ENCODE data around the gene POMZP3.
"Not testable (repeated sequence)": the region's sequence is repeated elsewhere in the genome, so short reads cannot be mapped to it uniquely, and the experiment has no call there.

Gene POMZP3

DNA sequence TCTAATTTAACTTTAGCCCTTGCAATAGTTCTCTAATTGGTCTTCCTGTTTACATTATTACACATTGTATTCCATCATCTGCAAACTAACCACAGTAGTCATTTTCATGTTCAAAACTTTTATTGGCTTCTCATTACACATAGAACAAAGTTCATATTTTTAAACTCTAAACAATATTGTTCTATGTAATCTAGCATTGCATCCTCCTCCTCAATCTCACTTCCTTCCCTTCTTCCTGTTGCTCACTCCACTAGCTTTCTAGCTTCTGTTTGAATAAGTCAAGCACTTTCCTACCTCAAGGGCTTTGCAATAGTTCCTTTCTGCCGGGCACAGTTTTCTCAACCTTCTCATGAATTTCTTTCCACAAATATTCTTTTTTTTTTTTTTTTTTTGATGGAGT, 38.5 kb downstream of the POMZP3 start:
- DNase-seq (ENCODE audit: low read depth, low spot score): not testable (repeated sequence)

- not testable (repeated sequence) for DNase-seq (ENCODE audit: low read depth, low spot score)
Observed at GRCh38 chr7:76586585-76587315, 40.3 kb downstream of the POMZP3 start.

- not testable (repeated sequence) for DNase-seq (ENCODE audit: low read depth, low spot score)
Observed at GRCh38 chr7:76583636-76584281, 43.3 kb downstream of the POMZP3 start.

- DNase-seq (ENCODE audit: low read depth, low spot score): not testable (repeated sequence)
Observed at GRCh38 chr7:76582848-76583631, 44.0 kb downstream of the POMZP3 start.

GRCh38 chr7:76575919-76576655, 51.0 kb downstream of the POMZP3 start:
- not testable (repeated sequence) for DNase-seq (ENCODE audit: low read depth, low spot score)

DNA sequence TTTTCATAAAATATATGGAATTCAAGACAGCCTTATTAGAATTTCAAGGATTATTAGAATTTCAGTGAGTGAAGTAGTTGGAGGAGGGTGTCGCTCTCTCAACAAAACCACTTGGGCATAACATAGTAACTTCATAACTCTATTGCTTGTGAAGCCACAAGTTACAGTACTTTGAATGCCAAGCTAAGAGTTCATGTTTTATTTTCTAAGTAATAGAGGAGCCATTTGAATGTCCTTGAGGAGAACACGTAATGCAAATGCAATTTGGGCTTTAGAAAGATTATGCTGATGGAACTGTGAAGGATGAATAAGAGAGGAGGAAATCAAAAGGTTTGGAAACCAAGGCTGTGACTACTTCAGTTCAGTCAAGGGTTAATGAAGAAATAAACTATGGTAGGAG, 51.6 kb downstream of the POMZP3 start:
- not testable (repeated sequence) for DNase-seq (ENCODE audit: low read depth, low spot score)

DNA sequence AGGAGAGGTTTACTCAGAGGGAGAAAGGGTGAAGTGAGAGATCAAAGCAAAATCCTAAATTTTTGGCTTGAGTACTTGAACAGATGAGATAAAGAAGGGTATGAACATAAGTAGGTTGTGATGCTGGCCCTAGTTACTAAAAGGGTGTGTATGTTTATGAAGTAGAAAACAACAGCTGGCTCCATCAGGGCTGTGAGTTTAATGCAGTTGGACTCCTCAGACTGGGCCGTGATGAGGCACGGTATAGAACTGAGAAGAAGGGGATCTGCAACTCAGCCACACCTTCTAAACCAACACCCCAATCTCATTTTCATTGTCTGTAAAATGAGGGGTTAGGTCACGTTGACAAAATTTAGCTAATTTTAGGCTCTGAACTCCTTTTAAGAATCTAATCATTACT, 54.8 kb downstream of the POMZP3 start:
- not testable (repeated sequence) for DNase-seq (ENCODE audit: low read depth, low spot score)

DNA sequence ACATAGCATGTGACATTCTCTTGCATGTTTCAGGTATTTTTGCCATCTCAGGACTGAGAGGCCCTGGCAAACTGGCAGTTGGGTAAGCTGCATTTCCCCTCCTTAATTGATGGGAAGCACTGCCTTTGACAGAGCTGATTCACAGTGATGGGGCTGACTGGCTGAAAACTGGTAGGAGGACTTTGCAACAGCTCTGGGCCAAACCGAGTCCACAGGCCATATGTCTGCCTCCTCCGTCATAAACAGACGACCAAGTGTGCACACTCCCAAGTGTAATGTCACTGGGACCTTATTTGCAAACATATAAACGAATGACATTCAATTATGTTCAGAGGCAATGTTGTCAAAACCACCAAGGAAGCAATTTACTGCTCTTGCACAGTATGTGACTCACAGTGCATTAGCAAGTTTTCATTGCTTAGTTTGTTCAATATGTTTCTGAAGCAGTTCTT, 56.7 kb downstream of the POMZP3 start:
- DNase-seq (ENCODE audit: low read depth, low spot score): not testable (repeated sequence)

DNA sequence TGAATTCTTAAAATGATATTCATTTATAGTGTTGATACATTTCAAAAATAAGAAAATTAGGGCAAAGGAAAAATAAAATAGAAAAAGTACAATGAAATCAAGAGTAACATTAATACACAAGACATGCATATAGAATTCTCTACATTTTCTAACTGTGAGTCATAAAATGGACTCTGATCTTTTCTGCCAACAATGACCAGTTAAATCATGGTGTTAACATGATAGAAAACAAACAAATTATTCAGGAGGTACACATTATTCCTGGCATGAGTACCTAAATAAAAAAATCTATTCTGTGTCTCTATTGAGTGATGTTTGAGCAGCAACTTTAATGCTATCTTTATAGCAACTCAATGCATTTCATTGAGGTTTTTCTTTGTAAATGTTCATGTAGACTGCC, 58.3 kb downstream of the POMZP3 start:
- DNase-seq (ENCODE audit: low read depth, low spot score): not testable (repeated sequence)

- not testable (repeated sequence) for DNase-seq (ENCODE audit: low read depth, low spot score)
Observed at GRCh38 chr7:76567753-76568152, 59.3 kb downstream of the POMZP3 start.

- not testable (repeated sequence) for DNase-seq (ENCODE audit: low read depth, low spot score)
Observed at GRCh38 chr7:76567311-76567710, 59.8 kb downstream of the POMZP3 start.

GRCh38 chr7:76565001-76565400, 62.1 kb downstream of the POMZP3 start:
- not testable (repeated sequence) for DNase-seq (ENCODE audit: low read depth, low spot score)

DNA sequence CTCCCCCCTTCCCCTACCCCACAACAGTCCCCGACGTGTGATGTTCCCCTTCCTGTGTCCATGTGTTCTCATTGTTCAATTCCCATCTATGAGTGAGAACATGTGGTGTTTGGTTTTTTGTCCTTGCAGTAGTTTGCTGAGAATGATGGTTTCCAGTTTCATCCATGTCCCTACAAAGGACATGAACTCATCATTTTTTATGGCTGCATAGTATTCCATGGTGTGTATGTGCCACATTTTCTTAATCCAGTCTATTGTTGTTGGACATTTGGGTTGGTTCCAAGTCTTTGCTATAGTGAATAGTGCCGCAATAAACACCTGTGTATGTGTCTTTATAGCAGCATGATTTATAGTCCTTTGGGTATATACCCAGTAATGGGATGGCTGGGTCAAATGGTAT, 65.7 kb downstream of the POMZP3 start:
- not testable (repeated sequence) for DNase-seq (ENCODE audit: low read depth, low spot score)

GRCh38 chr7:76560157-76560556, 66.9 kb downstream of the POMZP3 start:
- DNase-seq (ENCODE audit: low read depth, low spot score): not testable (repeated sequence)
